ENCODE results near the gene DBT. TPM values are rescaled to one million over a fixed set of nuclear protein-coding genes. Genes with fewer than 3 reads are reported as not detected.
"Not testable (repeated sequence)": the region's sequence is repeated elsewhere in the genome, so short reads cannot be mapped to it uniquely, and the experiment has no call there.

Gene DBT
- polyA plus RNA-seq, 1 of the 3 experiments (the other 2 are of a cell fraction) = 2.0 TPM

GRCh38 chr1:100206301-100206700 lies 43.3 kb downstream of the DBT start:
- CTCF ChIA-PET = no interaction called here
- H3K27ac ChIP-seq (ENCODE audit: low read depth in 2 of 2, low read length in 1 of 2) = no peak overlapping the region
- H3K9me2 ChIP-seq = no peaks in the 10 kb centered on the region
- WGBS (ENCODE audit: low lambda C conversion rate) = 100% methylated on average over 2 of the region's 2 CpGs
- no peaks in the 10 kb centered on the region for H3K4me1 ChIP-seq (ENCODE audit: control insufficient read depth in 1 of 2, insufficient read depth in 2 of 2, low read depth in 1 of 2, low read length in 1 of 2)
- H3K27me3 ChIP-seq (ENCODE audit: insufficient read depth) = no peaks in the 10 kb centered on the region
- TF ChIP-seq RAD21 (IDR thresholded peaks at IDR 0.05; ENCODE audit: low read length) (no peak), MAX (IDR thresholded peaks at IDR 0.05; ENCODE audit: low read depth) (no peak), RCOR1 (IDR thresholded peaks at IDR 0.05; ENCODE audit: low read length) (no peak), GABPA (IDR thresholded peaks at IDR 0.05; ENCODE audit: low read depth) (no peak), EZH2phosphoT487 (IDR thresholded peaks at IDR 0.05; ENCODE audit: borderline replicate concordance, low read depth) (no peak), TAF1 (IDR thresholded peaks at IDR 0.05; ENCODE audit: borderline replicate concordance, low read depth, low read length) (no peak), USF1 (IDR thresholded peaks at IDR 0.05; ENCODE audit: borderline replicate concordance, low read depth) (no peak), CTCF (IDR thresholded peaks at IDR 0.05) (no peak), NRF1 (IDR thresholded peaks at IDR 0.05; ENCODE audit: low read depth, low read length) (no peak), JUND (IDR thresholded peaks at IDR 0.05) (no peak), USF2 (IDR thresholded peaks at IDR 0.05; ENCODE audit: borderline replicate concordance, low read depth, low read length) (no peak), TCF12 (IDR thresholded peaks at IDR 0.05) (no peak), MXI1 (IDR thresholded peaks at IDR 0.05; ENCODE audit: low read depth, low read length) (no peak), FOXJ3 (CRISPR knock-in tag; IDR thresholded peaks at IDR 0.05) (no peak), RFX5 (IDR thresholded peaks at IDR 0.05; ENCODE audit: low read length) (no peak), REST (IDR thresholded peaks at IDR 0.05; ENCODE audit: low read depth, low read length) (no peak), TEAD4 (IDR thresholded peaks at IDR 0.05; ENCODE audit: borderline replicate concordance, insufficient read depth) (no peak)
- no peaks in the 10 kb centered on the region for H4K20me1 ChIP-seq (ENCODE audit: insufficient read depth)
- POLR2A ChIA-PET = no interaction called here
- H3F3A ChIP-seq (replicated peaks; ENCODE audit: insufficient read depth) = peaks cover 3% of the 10 kb centered on the region
- no peak overlapping the region for H3K4me3 ChIP-seq (ENCODE audit: low read depth in 2 of 2, low read length in 1 of 2)
- no peak overlapping the region for H2AFZ ChIP-seq (ENCODE audit: low read depth)
- 0 out of 2 replicates have a peak, but pooled peaks cover 3% of the 10 kb centered on the region for H3K79me2 ChIP-seq (ENCODE audit: insufficient read depth)
- no peaks in the 10 kb centered on the region; the same call in 1 of the 2 replicates for H3K9me3 ChIP-seq
- no peak overlapping the region for H3K4me2 ChIP-seq
- no peak for DNase-seq
- H3K9ac ChIP-seq = no peak overlapping the region
- H3K36me3 ChIP-seq (replicated peaks in 1 of 2; ENCODE audit: control insufficient read depth in 1 of 2, insufficient read depth in 2 of 2, low read length in 1 of 2) = peaks cover 11 to 72% of the 10 kb centered on the region in 2 experiments

GRCh38 chr1:100205593-100205992 lies 44.0 kb downstream of the DBT start:
- POLR2A ChIA-PET; H3K4me3 ChIP-seq (ENCODE audit: low read depth in 2 of 2, low read length in 1 of 2); DNase-seq; H4K20me1 ChIP-seq (ENCODE audit: insufficient read depth); H3K9me2 ChIP-seq; CTCF ChIA-PET; H3K79me2 ChIP-seq (ENCODE audit: insufficient read depth); H3K27me3 ChIP-seq (ENCODE audit: insufficient read depth); H3K9ac ChIP-seq; H3K4me1 ChIP-seq (ENCODE audit: control insufficient read depth in 1 of 2, insufficient read depth in 2 of 2, low read depth in 1 of 2, low read length in 1 of 2); H3F3A ChIP-seq (replicated peaks; ENCODE audit: insufficient read depth); H3K9me3 ChIP-seq; H2AFZ ChIP-seq (ENCODE audit: low read depth); H3K4me2 ChIP-seq; H3K27ac ChIP-seq (ENCODE audit: low read depth in 2 of 2, low read length in 1 of 2): not testable (repeated sequence)
- H3K36me3 ChIP-seq (replicated peaks in 1 of 2; ENCODE audit: control insufficient read depth in 1 of 2, insufficient read depth in 2 of 2, low read length in 1 of 2) = peaks cover 6 to 70% of the 10 kb centered on the region in 2 experiments
- 94% methylated on average over 2 of the region's 2 CpGs for WGBS (ENCODE audit: low lambda C conversion rate)

- POLR2A ChIA-PET = not testable (repeated sequence)
- 95% methylated on average over 2 of the region's 2 CpGs for WGBS (ENCODE audit: low lambda C conversion rate)
Measured at GRCh38 chr1:100205103-100205502, 44.5 kb downstream of the DBT start.

More at GRCh38 chr1:100205103-100205502, 44.5 kb downstream of the DBT start:
- peaks cover 6 to 66% of the 10 kb centered on the region in 2 experiments for H3K36me3 ChIP-seq (replicated peaks in 1 of 2; ENCODE audit: control insufficient read depth in 1 of 2, insufficient read depth in 2 of 2, low read length in 1 of 2)
- H3K9ac ChIP-seq; H3K4me3 ChIP-seq (ENCODE audit: low read depth in 2 of 2, low read length in 1 of 2); H3K27ac ChIP-seq (ENCODE audit: low read depth in 2 of 2, low read length in 1 of 2); H3K4me1 ChIP-seq (ENCODE audit: control insufficient read depth in 1 of 2, insufficient read depth in 2 of 2, low read depth in 1 of 2, low read length in 1 of 2); H3K79me2 ChIP-seq (ENCODE audit: insufficient read depth); H2AFZ ChIP-seq (ENCODE audit: low read depth); H3K4me2 ChIP-seq; DNase-seq; H4K20me1 ChIP-seq (ENCODE audit: insufficient read depth); H3K27me3 ChIP-seq (ENCODE audit: insufficient read depth); H3F3A ChIP-seq (replicated peaks; ENCODE audit: insufficient read depth); CTCF ChIA-PET; H3K9me3 ChIP-seq; H3K9me2 ChIP-seq: not testable (repeated sequence)

Measured in SK-N-SH (cell line).